ENCODE results near the gene MUC2.

Gene MUC2

GRCh38 chr11:1100417-1101245 is 26.0 kb downstream of the MUC2 start:
- no peak for DNase-seq (ENCODE audit: low read depth)
- H3K4me3 ChIP-seq (ENCODE audit: low read depth, low read length) = no peak overlapping the region

GRCh38 chr11:1101318-1102089 is 26.8 kb downstream of the MUC2 start:
- no peak for DNase-seq (ENCODE audit: low read depth)
- no peak for TF ChIP-seq CTCF (conservative IDR thresholded peaks at IDR 0.05; ENCODE audit: low read depth, low read length)
- H3K4me3 ChIP-seq (ENCODE audit: low read depth, low read length) = no peak overlapping the region

More at GRCh38 chr11:1100417-1101245, 26.0 kb downstream of the MUC2 start:
- TF ChIP-seq CTCF (conservative IDR thresholded peaks at IDR 0.05; ENCODE audit: low read depth, low read length) = no peak

- no peak for TF ChIP-seq CTCF (conservative IDR thresholded peaks at IDR 0.05; ENCODE audit: low read depth, low read length)
- no peak for DNase-seq (ENCODE audit: low read depth)
These were observed 27.7 kb downstream of the MUC2 start for GRCh38 chr11:1102221-1102971.

GRCh38 chr11:1102996-1103395 is 28.3 kb downstream of the MUC2 start:
- no peak for DNase-seq (ENCODE audit: low read depth)
- no peak overlapping the region for H3K4me3 ChIP-seq (ENCODE audit: low read depth, low read length)
- TF ChIP-seq CTCF (conservative IDR thresholded peaks at IDR 0.05; ENCODE audit: low read depth, low read length) = no peak

More at GRCh38 chr11:1102221-1102971, 27.7 kb downstream of the MUC2 start:
- H3K4me3 ChIP-seq (ENCODE audit: low read depth, low read length) = no peak overlapping the region

GRCh38 chr11:1103401-1104360 is 29.0 kb downstream of the MUC2 start:
- TF ChIP-seq CTCF (conservative IDR thresholded peaks at IDR 0.05; ENCODE audit: low read depth, low read length) = no peak
- no peak for DNase-seq (ENCODE audit: low read depth)
- H3K4me3 ChIP-seq (ENCODE audit: low read depth, low read length) = no peak overlapping the region
